H1 (cell line): Measurements from ENCODE around the gene COX19. TPM values are rescaled to one million over a fixed set of nuclear protein-coding genes. Genes with fewer than 3 reads are reported as not detected.

Experiments used
- CTCF ChIA-PET: fragments of 300-600 bp; sonication (Branson Sonifier 250); formaldehyde crosslinking; loops from one replicate; lab custom pipeline; 2021; ENCODE audit not compliant: partially characterized antibody; lab: Charles Lee
- POLR2A ChIA-PET: fragments of 300-600 bp; sonication (Branson Sonifier 250); formaldehyde crosslinking; loops from one replicate; lab custom pipeline; 2021; ENCODE audit warnings: inconsistent platforms; ENCODE audit not compliant: partially characterized antibody; lab: Charles Lee
- DNase-seq, 2 experiments: peaks; one replicate each; pipeline versions ENCODE4 v3.0.0 to v3.0.0-alpha.2; 2010 to 2022; ENCODE audit warnings: low spot score in 2 of 2, low read depth in 1 of 2, mixed read lengths in 1 of 2
- FAIRE-seq: peaks from 2 replicates; lab custom pipeline; 2011; peaks lifted over from hg19 to GRCh38; lab: Jason Lieb, UNC
- H2AFZ ChIP-seq: 2 replicates; pipeline ENCODE4 v1.8.1; 2012; ENCODE audit warnings: low read length, inconsistent platforms
- H2AK5ac ChIP-seq: 2 replicates; pipeline ENCODE4 v1.6.1; 2013; ENCODE audit warnings: low read depth, low read length
- H2BK120ac ChIP-seq: replicated peaks from 2 replicates; pipeline ENCODE3; 2013; ENCODE audit warnings: low read depth, low read length, inconsistent platforms
- H2BK12ac ChIP-seq: 2 replicates; pipeline ENCODE4 v1.6.1; 2013; ENCODE audit warnings: low read depth, low read length
- H2BK15ac ChIP-seq: 2 replicates; pipeline ENCODE4 v1.6.1; 2013; ENCODE audit warnings: low read length
- H2BK20ac ChIP-seq: 2 replicates; pipeline ENCODE4 v1.6.1; 2013; ENCODE audit warnings: low read length
- H2BK5ac ChIP-seq: 2 replicates; pipeline ENCODE4 v1.6.1; 2013; ENCODE audit warnings: low read depth, low read length
- H3K14ac ChIP-seq: 2 replicates; pipeline ENCODE4 v1.6.1; 2013; ENCODE audit warnings: inconsistent platforms; ENCODE audit not compliant: insufficient read length
- H3K18ac ChIP-seq: 2 replicates; pipeline ENCODE4 v1.6.1; 2013; ENCODE audit warnings: low read length; ENCODE audit errors: extremely low read depth
- H3K23ac ChIP-seq: 2 replicates; pipeline ENCODE4 v1.6.1; 2013; ENCODE audit warnings: inconsistent platforms; ENCODE audit not compliant: insufficient read length
- H3K23me2 ChIP-seq: 2 replicates; pipeline ENCODE4 v1.6.1; 2013; ENCODE audit warnings: low read depth, low read length
- H3K27ac ChIP-seq: 2 replicates; pipeline ENCODE4 v1.6.1; 2011; ENCODE audit warnings: low read depth, low read length, inconsistent platforms
- H3K27me3 ChIP-seq, 4 experiments: replicated peaks in 1 of 4; 1 replicate in 1 of 4; 2 replicates in 3 of 4; pipeline versions ENCODE4 v1.6.1 to v1.8.1; 2011 to 2013; ENCODE audit warnings: low read length in 3 of 4, mild to moderate bottlenecking in 3 of 4, inconsistent platforms in 2 of 4, mixed read lengths in 2 of 4, moderate library complexity in 1 of 4; ENCODE audit not compliant: control insufficient read depth in 3 of 4, insufficient read depth in 3 of 4; ENCODE audit errors: extremely low read depth in 1 of 4
- H3K36me3 ChIP-seq, 4 experiments: 2 replicates each; pipeline versions ENCODE4 v1.6.1 to v1.8.1; 2011 to 2013; ENCODE audit warnings: mild to moderate bottlenecking in 4 of 4, low read length in 3 of 4, moderate library complexity in 2 of 4, control low read depth in 1 of 4, inconsistent platforms in 1 of 4; ENCODE audit not compliant: insufficient read depth in 4 of 4, control insufficient read depth in 2 of 4
- H3K4ac ChIP-seq: replicated peaks from 2 replicates; pipeline ENCODE3; 2013; ENCODE audit warnings: low read length, low read depth, mixed read lengths, inconsistent platforms; ENCODE audit not compliant: insufficient read length
- H3K4me1 ChIP-seq, 4 experiments: replicated peaks in 1 of 4; 1 replicate in 1 of 4; 2 replicates in 3 of 4; pipeline versions ENCODE4 v1.6.1 to v1.8.1; 2011 to 2013; ENCODE audit warnings: low read length in 3 of 4, inconsistent platforms in 2 of 4, mixed read lengths in 1 of 4; ENCODE audit not compliant: insufficient read depth in 4 of 4, control insufficient read depth in 3 of 4
- H3K4me2 ChIP-seq, 2 experiments: 2 replicates each; pipeline versions ENCODE4 v1.6.1 to v1.8.1; 2011 to 2013; ENCODE audit warnings: low read depth in 2 of 2, low read length in 2 of 2, control low read depth in 1 of 2, inconsistent platforms in 1 of 2, mild to moderate bottlenecking in 1 of 2; ENCODE audit not compliant: insufficient read depth in 1 of 2
- H3K4me3 ChIP-seq, 4 experiments: fragments of 200-600, 300-600 bp in 1 of 4; sonication (generic), shearing (Covaris generic), sonication (Bioruptor Twin) in 1 of 4; 2 replicates each; pipeline versions ENCODE4 v1.5.1 to v1.8.1; 2011 to 2016; ENCODE audit warnings: low read length in 4 of 4, low read depth in 3 of 4, control low read depth in 2 of 4, inconsistent platforms in 2 of 4, mild to moderate bottlenecking in 2 of 4, mixed read lengths in 1 of 4, moderate library complexity in 1 of 4; ENCODE audit not compliant: insufficient read depth in 2 of 4; ENCODE audit errors: extremely low read depth in 1 of 4
- H3K56ac ChIP-seq: replicated peaks from 2 replicates; pipeline ENCODE3; 2013; ENCODE audit warnings: low read depth, mild to moderate bottlenecking, mixed read lengths, low read length, inconsistent platforms; ENCODE audit not compliant: insufficient read length
- H3K79me1 ChIP-seq: 2 replicates; pipeline ENCODE4 v1.6.1; 2013; ENCODE audit warnings: low read depth, low read length, control low read depth
- H3K79me2 ChIP-seq, 2 experiments: 2 replicates each; pipeline versions ENCODE4 v1.6.1 to v1.8.1; 2012 to 2013; ENCODE audit warnings: low read length in 2 of 2, mild to moderate bottlenecking in 2 of 2, inconsistent platforms in 1 of 2; ENCODE audit not compliant: insufficient read depth in 2 of 2, control insufficient read depth in 1 of 2
- H3K9ac ChIP-seq, 4 experiments: replicated peaks in 1 of 4; 1 replicate in 1 of 4; 2 replicates in 3 of 4; pipeline versions ENCODE4 v1.6.1 to v1.8.1; 2011 to 2013; ENCODE audit warnings: low read depth in 3 of 4, low read length in 3 of 4, control low read depth in 2 of 4, mild to moderate bottlenecking in 2 of 4, moderate library complexity in 2 of 4, inconsistent platforms in 1 of 4; ENCODE audit errors: extremely low read depth in 1 of 4
- H3K9me3 ChIP-seq, 2 experiments: 2 replicates each; pipeline versions ENCODE4 v1.6.1 to v1.8.1; 2012 to 2013; ENCODE audit warnings: mild to moderate bottlenecking in 2 of 2, moderate library complexity in 2 of 2, control low read depth in 1 of 2, inconsistent platforms in 1 of 2, low read depth in 1 of 2, low read length in 1 of 2, mixed read lengths in 1 of 2; ENCODE audit not compliant: insufficient read depth in 2 of 2
- H4K20me1 ChIP-seq, 2 experiments: replicated peaks in 1 of 2; 2 replicates each; pipeline versions ENCODE3 to v1.8.1; 2011 to 2013; ENCODE audit warnings: inconsistent platforms in 2 of 2, low read length in 2 of 2, mild to moderate bottlenecking in 1 of 2; ENCODE audit not compliant: insufficient read depth in 2 of 2, control insufficient read depth in 1 of 2
- H4K5ac ChIP-seq: 2 replicates; pipeline ENCODE4 v1.6.1; 2013; ENCODE audit warnings: low read length, low read depth, mixed read lengths, inconsistent platforms; ENCODE audit not compliant: insufficient read length
- H4K8ac ChIP-seq: 2 replicates; pipeline ENCODE4 v1.8.0; 2013; ENCODE audit warnings: mild to moderate bottlenecking, moderate library complexity, low read length, inconsistent platforms; ENCODE audit not compliant: insufficient read depth; ENCODE audit errors: extremely low read depth
- H4K91ac ChIP-seq: replicated peaks from 2 replicates; pipeline ENCODE3; 2013; ENCODE audit warnings: low read length, mixed read lengths, inconsistent platforms; ENCODE audit not compliant: insufficient read length
- BRCA1 ChIP-seq: IDR thresholded peaks from 2 replicates; pipeline ENCODE4 v1.6.1; 2012; ENCODE audit warnings: low read depth, low read length, improper control_type of control experiment
- CTBP2 ChIP-seq: IDR thresholded peaks from 2 replicates; pipeline ENCODE4 v1.7.0; 2011; ENCODE audit warnings: borderline replicate concordance, mild to moderate bottlenecking, moderate library complexity, mixed read lengths, low read length; ENCODE audit not compliant: insufficient read depth, insufficient read length
- HDAC2 ChIP-seq, 2 experiments: fragments of 300-600 bp in 1 of 2; sonication (generic) in 1 of 2; IDR thresholded peaks; 2 replicates each; pipeline ENCODE4 v1.6.1; 2011 to 2012; ENCODE audit warnings: low read depth in 2 of 2, low read length in 2 of 2, mild to moderate bottlenecking in 2 of 2, moderate library complexity in 2 of 2, borderline replicate concordance in 1 of 2, inconsistent platforms in 1 of 2
- NANOG ChIP-seq: IDR thresholded peaks from 2 replicates; pipeline ENCODE4 v1.6.1; 2011; ENCODE audit warnings: low read length, low read depth, mild to moderate bottlenecking, inconsistent platforms; ENCODE audit not compliant: insufficient read depth, poor library complexity, severe bottlenecking
- RXRA ChIP-seq: IDR thresholded peaks from 2 replicates; pipeline ENCODE4 v1.6.1; 2011; ENCODE audit warnings: low read depth, mild to moderate bottlenecking, low read length, moderate library complexity; ENCODE audit not compliant: insufficient read depth
- TAF7 ChIP-seq: optimal IDR thresholded peaks from 2 replicates; pipeline ENCODE3; 2011; ENCODE audit warnings: low read depth, mild to moderate bottlenecking, inconsistent platforms, low read length, moderate library complexity, borderline replicate concordance
- TEAD4 ChIP-seq: IDR thresholded peaks from 2 replicates; pipeline ENCODE4 v1.6.1; 2012; ENCODE audit warnings: low read depth, low read length, inconsistent platforms, mixed read lengths
- WGBS, 2 experiments: shearing (Covaris generic) in 1 of 2; methylation state at CpG; one replicate each; pipeline versions ENCODE4 v1.1.6 to v1.1.7; 2013 to 2015; ENCODE audit warnings: low lambda C conversion rate in 2 of 2, mixed read lengths in 2 of 2, inconsistent platforms in 1 of 2, low coverage in 1 of 2, missing lambda C conversion rate in 1 of 2; ENCODE audit not compliant: insufficient replicate concordance in 2 of 2, insufficient coverage in 1 of 2, insufficient read length in 1 of 2; ENCODE audit errors: extremely low coverage in 1 of 2, missing lambda C conversion rate in 1 of 2; 5-methylcytosine and 5-hydroxymethylcytosine counted together
- polyA plus RNA-seq, 7 experiments: library from polyadenylated mRNA; depleted of rRNA in 3 of 7; stranded (reverse) in 5 of 7; unstranded in 2 of 7; fragments of >200 nt in 5 of 7; fragments of 200-250 nt in 2 of 7; gene quantifications; 1 replicate in 5 of 7; 2 replicates in 1 of 7; 4 replicates in 1 of 7; pipeline versions ENCODE4 v1.2.1 to v1.2.3, GENCODE V29; 2011 to 2013; ENCODE audit warnings: missing spikeins in 2 of 7, mixed read lengths in 2 of 7
- total RNA-seq: library from RNA; stranded (reverse); fragmentation: NEBNext Ultra II Directional; extraction: Animal tissue kit (Norgen Biotek cat#: 25700); gene quantifications from 2 replicates; pipeline ENCODE4 v1.2.1, GENCODE V29; 2021
- TF ChIP-seq, protein P1 (sequence below), 3 experiments: IDR thresholded peaks; 1 replicate in 2 of 3; 2 replicates in 1 of 3; pipeline versions ENCODE4 v1.5.1 to v1.6.1; 2011; ENCODE audit warnings: low read length in 3 of 3, mild to moderate bottlenecking in 3 of 3, inconsistent platforms in 2 of 3, low read depth in 1 of 3, moderate library complexity in 1 of 3; ENCODE audit not compliant: insufficient read depth in 1 of 3; ENCODE audit errors: control extremely low read depth in 1 of 3

COX19 gene
- total and polyA plus RNA-seq, 2 of the 8 experiments (the other 6 are each of a cell fraction or from before 2014, with no cell fraction given) = 3.9 to 7.9 TPM

DNA sequence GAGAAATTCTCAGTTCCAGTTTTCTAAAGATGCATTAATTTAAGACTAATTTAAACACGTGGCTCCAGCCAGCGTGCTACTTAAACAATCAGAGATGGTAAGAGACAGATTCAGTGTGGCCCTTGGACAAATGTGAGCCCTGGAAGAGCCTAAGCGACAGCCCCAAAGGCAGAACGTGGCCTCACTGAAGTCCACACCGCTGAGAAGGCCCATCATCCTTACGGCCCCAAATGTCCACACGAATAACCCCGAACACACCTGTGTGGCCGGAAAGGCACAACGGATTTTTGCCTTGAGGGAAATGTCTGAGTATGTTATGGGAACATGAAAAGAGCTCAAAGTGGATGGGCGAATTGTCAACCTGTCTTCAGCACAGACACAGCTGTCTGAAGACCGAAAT is 3.2 kb downstream of the COX19 start:
- peaks cover 2 to 22% of the 10 kb centered on the region in 2 experiments for H4K20me1 ChIP-seq
- H3K23ac ChIP-seq = no peak overlapping the region
- no peak overlapping the region for H2BK20ac ChIP-seq
- H3K27me3 ChIP-seq = no peaks in the 10 kb centered on the region
- peaks cover 7 to 42% (median 21%) of the 10 kb centered on the region in 4 experiments for H3K36me3 ChIP-seq
- no peak overlapping the region for H3K9ac ChIP-seq
- H2BK5ac ChIP-seq = no peak overlapping the region
- no peak overlapping the region for H2BK15ac ChIP-seq
- H2BK120ac ChIP-seq = no peak overlapping the region
- H3K79me1 ChIP-seq = peaks cover 5% of the 10 kb centered on the region
- H4K8ac ChIP-seq = no peak overlapping the region
- H3K4me3 ChIP-seq = no peak overlapping the region
- H2AFZ ChIP-seq = no peak overlapping the region
- no peak overlapping the region for H4K5ac ChIP-seq
- H3K27ac ChIP-seq = no peak overlapping the region
- H3K14ac ChIP-seq = no peak overlapping the region
- H3K4me2 ChIP-seq = no peak overlapping the region
- ChIA-PET POLR2A (interaction anchor here (1.0 to 1.5 kb wide), 5 partner anchors 9 to 40 kb away, joined by 3 to 6 read pairs (median 3); no protein-coding TSS in a partner anchor), CTCF (interaction anchor here (0.8 to 2.8 kb wide), 12 partner anchors 8 to 397 kb away, joined by 3 to 12 read pairs (median 4); no protein-coding TSS in a partner anchor)
- peaks cover 0 to 2% (median under 1%) of the 10 kb centered on the region in 4 experiments; a peak in 2 of 7 replicates for H3K4me1 ChIP-seq
- no peak overlapping the region for H3K18ac ChIP-seq
- no peak overlapping the region for H4K91ac ChIP-seq
- FAIRE-seq (no peak), DNase-seq (no peak)
- WGBS, 2 experiments = 89% methylated on average over 12 of the region's 12 CpGs; no CpG with 5 or more reads in 1 of the 2 experiments
- no peak overlapping the region for H2BK12ac ChIP-seq
- no peak overlapping the region for H3K56ac ChIP-seq
- no peaks in the 10 kb centered on the region for H3K9me3 ChIP-seq
- TF ChIP-seq TEAD4 = no peak
- TF ChIP-seq HDAC2 (IDR thresholded peaks at IDR 0.05; ENCODE audit: borderline replicate concordance in 1 of 2, low read depth in 2 of 2, low read length in 2 of 2) = no peak
- TF ChIP-seq CTBP2 = no peak
- no peak for TF ChIP-seq BRCA1
- no peak for TF ChIP-seq TAF7
- TF ChIP-seq RXRA = no peak
- TF ChIP-seq NANOG = no peak
- TF ChIP-seq, protein P1, sequence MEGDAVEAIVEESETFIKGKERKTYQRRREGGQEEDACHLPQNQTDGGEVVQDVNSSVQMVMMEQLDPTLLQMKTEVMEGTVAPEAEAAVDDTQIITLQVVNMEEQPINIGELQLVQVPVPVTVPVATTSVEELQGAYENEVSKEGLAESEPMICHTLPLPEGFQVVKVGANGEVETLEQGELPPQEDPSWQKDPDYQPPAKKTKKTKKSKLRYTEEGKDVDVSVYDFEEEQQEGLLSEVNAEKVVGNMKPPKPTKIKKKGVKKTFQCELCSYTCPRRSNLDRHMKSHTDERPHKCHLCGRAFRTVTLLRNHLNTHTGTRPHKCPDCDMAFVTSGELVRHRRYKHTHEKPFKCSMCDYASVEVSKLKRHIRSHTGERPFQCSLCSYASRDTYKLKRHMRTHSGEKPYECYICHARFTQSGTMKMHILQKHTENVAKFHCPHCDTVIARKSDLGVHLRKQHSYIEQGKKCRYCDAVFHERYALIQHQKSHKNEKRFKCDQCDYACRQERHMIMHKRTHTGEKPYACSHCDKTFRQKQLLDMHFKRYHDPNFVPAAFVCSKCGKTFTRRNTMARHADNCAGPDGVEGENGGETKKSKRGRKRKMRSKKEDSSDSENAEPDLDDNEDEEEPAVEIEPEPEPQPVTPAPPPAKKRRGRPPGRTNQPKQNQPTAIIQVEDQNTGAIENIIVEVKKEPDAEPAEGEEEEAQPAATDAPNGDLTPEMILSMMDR (IDR thresholded peaks at IDR 0.05; ENCODE audit: control extremely low read depth in 1 of 3, insufficient read depth in 1 of 3, low read depth in 1 of 3, low read length in 3 of 3) = no peak
- no peak overlapping the region for H3K4ac ChIP-seq
- H3K79me2 ChIP-seq = peaks cover 4 to 25% of the 10 kb centered on the region in 2 experiments; a peak in 3 of 4 replicates
- peaks cover 3% of the 10 kb centered on the region; the same call in 1 of the 2 replicates for H3K23me2 ChIP-seq
- no peak overlapping the region; the same call in 1 of the 2 replicates for H2AK5ac ChIP-seq
